Measurements from ENCODE around the gene PAAF1.

The PAAF1 gene

GRCh38 chr11:73888244-73888643, 11.4 kb downstream of the PAAF1 start:
- TF ChIP-seq CTCF (IDR thresholded peaks at IDR 0.05) = no peak

- TF ChIP-seq CTCF (IDR thresholded peaks at IDR 0.05) = no peak
These were observed 12.2 kb downstream of the PAAF1 start for GRCh38 chr11:73889019-73889418.

GRCh38 chr11:73889536-73889935, 12.7 kb downstream of the PAAF1 start:
- no peak for TF ChIP-seq CTCF (IDR thresholded peaks at IDR 0.05)

- TF ChIP-seq CTCF (IDR thresholded peaks at IDR 0.05) = no peak
These were observed 16.2 kb downstream of the PAAF1 start for GRCh38 chr11:73893041-73893440.

- TF ChIP-seq CTCF (IDR thresholded peaks at IDR 0.05) = no peak
These were observed 18.0 kb downstream of the PAAF1 start for GRCh38 chr11:73894725-73895335.

GRCh38 chr11:73902303-73902702, 25.5 kb downstream of the PAAF1 start:
- TF ChIP-seq CTCF (IDR thresholded peaks at IDR 0.05) = no peak

GRCh38 chr11:73907191-73907590, 30.4 kb downstream of the PAAF1 start:
- no peak for TF ChIP-seq CTCF (IDR thresholded peaks at IDR 0.05)

- no peak for TF ChIP-seq CTCF (IDR thresholded peaks at IDR 0.05)
These were observed 35.2 kb downstream of the PAAF1 start for GRCh38 chr11:73912026-73912425.

All from LNCAP (cell line).